C4-2B (cell line): ENCODE results near the gene CTNNA3.

Source experiments
- ZFX ChIP-seq: fragments of 450-650 bp; IDR thresholded peaks from 2 replicates; pipeline ENCODE4 v1.6.1; 2017
- TF ChIP-seq, protein P1 (sequence below): fragments of 450-650 bp; conservative IDR thresholded peaks from 2 replicates; pipeline ENCODE4 v1.5.1; 2017; ENCODE audit warnings: mild to moderate bottlenecking

DNA sequence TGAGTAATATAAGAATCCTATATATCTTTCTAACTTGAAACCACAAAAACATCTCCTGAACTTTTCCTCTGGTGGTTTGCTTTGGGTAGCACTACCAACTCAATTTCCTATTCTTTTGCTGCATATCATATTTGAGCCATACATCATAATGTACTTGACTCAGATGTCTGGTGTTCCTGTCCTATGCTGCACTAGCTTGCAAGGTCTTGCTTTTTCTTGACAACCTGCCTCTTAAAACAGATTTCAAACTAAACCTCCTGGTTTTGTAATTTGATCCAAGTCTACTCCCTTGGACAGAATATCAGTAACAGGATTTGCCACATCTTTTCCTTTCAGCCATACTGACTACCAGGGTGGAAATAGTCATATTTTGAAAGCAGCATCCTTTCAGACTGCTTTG, 1290.4 kb downstream of the CTNNA3 start:
- TF ChIP-seq, protein P1, sequence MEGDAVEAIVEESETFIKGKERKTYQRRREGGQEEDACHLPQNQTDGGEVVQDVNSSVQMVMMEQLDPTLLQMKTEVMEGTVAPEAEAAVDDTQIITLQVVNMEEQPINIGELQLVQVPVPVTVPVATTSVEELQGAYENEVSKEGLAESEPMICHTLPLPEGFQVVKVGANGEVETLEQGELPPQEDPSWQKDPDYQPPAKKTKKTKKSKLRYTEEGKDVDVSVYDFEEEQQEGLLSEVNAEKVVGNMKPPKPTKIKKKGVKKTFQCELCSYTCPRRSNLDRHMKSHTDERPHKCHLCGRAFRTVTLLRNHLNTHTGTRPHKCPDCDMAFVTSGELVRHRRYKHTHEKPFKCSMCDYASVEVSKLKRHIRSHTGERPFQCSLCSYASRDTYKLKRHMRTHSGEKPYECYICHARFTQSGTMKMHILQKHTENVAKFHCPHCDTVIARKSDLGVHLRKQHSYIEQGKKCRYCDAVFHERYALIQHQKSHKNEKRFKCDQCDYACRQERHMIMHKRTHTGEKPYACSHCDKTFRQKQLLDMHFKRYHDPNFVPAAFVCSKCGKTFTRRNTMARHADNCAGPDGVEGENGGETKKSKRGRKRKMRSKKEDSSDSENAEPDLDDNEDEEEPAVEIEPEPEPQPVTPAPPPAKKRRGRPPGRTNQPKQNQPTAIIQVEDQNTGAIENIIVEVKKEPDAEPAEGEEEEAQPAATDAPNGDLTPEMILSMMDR: no peak
- TF ChIP-seq ZFX: no peak
